ENCODE measurements around the gene TRA2B. TPM values are rescaled to one million over a fixed set of nuclear protein-coding genes. Genes with fewer than 3 reads are reported as not detected.

Gene TRA2B
- polyA plus RNA-seq (2013, experiment 1 of 2), result 305 TPM
- polyA plus RNA-seq (2013, experiment 2 of 2), result 338 TPM

GRCh38 chr3:185937689-185938374 lies at the start of gene TRA2B:
TSS of gene TRA2B (minus strand) at chr3:185938014. CDS start at chr3:185937860, 154 bp downstream.
- WGBS, 2 donors (ENCODE audit: extremely low coverage in 2 of 2, insufficient read length in 2 of 2, insufficient replicate concordance in 1 of 2), result no CpG with 5 or more reads among the region's 55 CpGs
- H3K4ac ChIP-seq (ENCODE audit: low read length), result peak within 1 kb of the TSS; percentile 100

DNA sequence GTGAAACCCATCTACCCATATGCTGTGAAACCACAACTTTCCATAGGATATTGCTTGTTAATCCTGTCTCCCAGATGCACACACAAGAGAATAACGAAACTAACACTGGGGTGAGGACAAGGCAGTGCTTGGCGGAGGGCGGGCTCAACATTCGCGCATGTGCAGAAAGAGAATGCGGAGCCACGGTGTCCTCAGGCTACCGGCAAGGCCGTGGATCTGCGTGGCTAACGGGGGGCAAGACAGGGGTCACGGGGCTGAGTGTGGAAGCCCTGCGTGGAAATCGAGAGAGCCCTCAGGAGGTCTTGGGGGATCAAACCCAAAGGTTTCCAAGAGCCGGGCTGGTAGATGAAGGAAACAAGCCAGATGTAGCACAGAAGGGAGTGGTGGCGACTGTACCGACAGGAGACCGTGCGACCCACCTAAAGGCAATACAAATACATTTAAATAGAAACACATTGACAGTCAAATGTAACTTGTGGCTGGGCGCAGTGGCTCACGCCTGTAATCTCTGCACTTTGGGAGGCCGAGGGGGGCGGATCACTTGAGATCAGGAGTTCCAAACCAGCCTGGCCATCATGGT lies 48.5 kb upstream of the TRA2B start:
- Histone ChIP-seq H3K9ac (ENCODE audit: low read depth, low read length, poor library complexity) (no peak overlapping the region), H3K27ac (replicated peaks; ENCODE audit: low read length) (no peak overlapping the region), H2BK120ac (ENCODE audit: low read depth, low read length) (no peak overlapping the region), H3K4me1 (ENCODE audit: control insufficient read depth in 2 of 2, insufficient read depth in 1 of 2, low read depth in 1 of 2, low read length in 2 of 2) (peaks cover 0 to 11% of the 10 kb centered on the region in 2 donors), H3K27me3 (ENCODE audit: control insufficient read depth in 3 of 3, insufficient read depth in 3 of 3, low read depth in 1 of 3, low read length in 3 of 3) (peaks cover 0 to 22% (median 3%) of the 10 kb centered on the region in 3 experiments), H3K14ac (ENCODE audit: low read length) (no peak overlapping the region), H2BK15ac (ENCODE audit: low read length) (no peak overlapping the region), H2AK5ac (ENCODE audit: low read depth, low read length) (peak overlapping the region; percentile 16), H4K91ac (ENCODE audit: low read depth, low read length, poor library complexity) (no peak overlapping the region), H3K23ac (ENCODE audit: low read depth, low read length, poor library complexity) (no peak overlapping the region), H3K4me3 (ENCODE audit: low read length in 2 of 2) (no peak overlapping the region), H2BK5ac (ENCODE audit: low read length) (no peak overlapping the region), H4K8ac (ENCODE audit: low read depth, low read length) (no peak overlapping the region), H3K79me1 (ENCODE audit: low read depth, low read length) (no peaks in the 10 kb centered on the region), H2BK12ac (ENCODE audit: low read length) (no peak overlapping the region), H3K18ac (ENCODE audit: low read length) (no peak overlapping the region), H3K4me2 (ENCODE audit: insufficient read depth, low read length, poor library complexity, severe bottlenecking) (no peak overlapping the region), H3K4ac (ENCODE audit: low read length) (no peak overlapping the region), H3K9me3 (replicated peaks in 1 of 2; ENCODE audit: control insufficient read depth in 2 of 2, insufficient read depth in 1 of 2, low read depth in 1 of 2, low read length in 2 of 2) (no peaks in the 10 kb centered on the region), H3K36me3 (replicated peaks in 1 of 2; ENCODE audit: control insufficient read depth in 2 of 2, insufficient read depth in 2 of 2, low read length in 2 of 2) (no peaks in the 10 kb centered on the region), H2AFZ (ENCODE audit: low read length) (no peak overlapping the region)
- no CpG with 5 or more reads among the region's 23 CpGs for WGBS, 2 donors (ENCODE audit: extremely low coverage in 2 of 2, insufficient read length in 2 of 2, insufficient replicate concordance in 1 of 2)
- DNase-seq (ENCODE audit: low spot score), result no peak

More at GRCh38 chr3:185937689-185938374, at the start of gene TRA2B:
- Histone ChIP-seq H3K27ac (replicated peaks; ENCODE audit: low read length) (peak within 1 kb of the TSS; percentile 97), H3K4me1 (ENCODE audit: control insufficient read depth in 2 of 2, insufficient read depth in 1 of 2, low read depth in 1 of 2, low read length in 2 of 2) (peaks cover 0 to 14% of the 10 kb centered on the region in 2 donors), H4K8ac (ENCODE audit: low read depth, low read length) (peak within 1 kb of the TSS; percentile 97), H3K9ac (ENCODE audit: low read depth, low read length, poor library complexity) (peak within 1 kb of the TSS; percentile 100), H2AK5ac (ENCODE audit: low read depth, low read length) (peak within 1 kb of the TSS; percentile 100), H3K23ac (ENCODE audit: low read depth, low read length, poor library complexity) (peak within 1 kb of the TSS; percentile 100), H4K91ac (ENCODE audit: low read depth, low read length, poor library complexity) (peak within 1 kb of the TSS; percentile 97), H3K36me3 (replicated peaks in 1 of 2; ENCODE audit: control insufficient read depth in 2 of 2, insufficient read depth in 2 of 2, low read length in 2 of 2) (peaks cover 0 to 33% of the 10 kb centered on the region in 2 donors), H3K79me1 (ENCODE audit: low read depth, low read length) (peaks cover 4% of the 10 kb centered on the region), H2AFZ (ENCODE audit: low read length) (peak within 1 kb of the TSS; percentile 65), H3K9me3 (replicated peaks in 1 of 2; ENCODE audit: control insufficient read depth in 2 of 2, insufficient read depth in 1 of 2, low read depth in 1 of 2, low read length in 2 of 2) (peaks cover 0 to 2% of the 10 kb centered on the region in 2 donors), H3K27me3 (ENCODE audit: control insufficient read depth in 3 of 3, insufficient read depth in 3 of 3, low read depth in 1 of 3, low read length in 3 of 3) (no peaks in the 10 kb centered on the region), H2BK15ac (ENCODE audit: low read length) (peak within 1 kb of the TSS; percentile 100), H3K4me2 (ENCODE audit: insufficient read depth, low read length, poor library complexity, severe bottlenecking) (peak within 1 kb of the TSS; percentile 25), H2BK5ac (ENCODE audit: low read length) (peak within 1 kb of the TSS; percentile 96), H3K18ac (ENCODE audit: low read length) (peak within 1 kb of the TSS; percentile 100), H3K4me3 (ENCODE audit: low read length in 2 of 2) (peak within 1 kb of the TSS; percentile 88 to 98), H2BK12ac (ENCODE audit: low read length) (peak within 1 kb of the TSS; percentile 97), H3K14ac (ENCODE audit: low read length) (peak within 1 kb of the TSS; percentile 89), H2BK120ac (ENCODE audit: low read depth, low read length) (no peak within 1 kb of the TSS)
- peak; percentile 95 for DNase-seq (ENCODE audit: low spot score)

GRCh38 chr3:185984203-185984602 lies 46.4 kb upstream of the TRA2B start:
- Histone ChIP-seq H3K18ac (ENCODE audit: low read length) (no peak overlapping the region), H2BK5ac (ENCODE audit: low read length) (no peak overlapping the region), H3K4me3 (ENCODE audit: low read length in 2 of 2) (no peak overlapping the region), H2BK120ac (ENCODE audit: low read depth, low read length) (no peak overlapping the region), H4K8ac (ENCODE audit: low read depth, low read length) (no peak overlapping the region), H2BK15ac (ENCODE audit: low read length) (peak overlapping the region; percentile 93), H3K4me2 (ENCODE audit: insufficient read depth, low read length, poor library complexity, severe bottlenecking) (no peak overlapping the region), H3K27ac (replicated peaks; ENCODE audit: low read length) (no peak overlapping the region), H3K9ac (ENCODE audit: low read depth, low read length, poor library complexity) (no peak overlapping the region), H4K91ac (ENCODE audit: low read depth, low read length, poor library complexity) (no peak overlapping the region), H3K23ac (ENCODE audit: low read depth, low read length, poor library complexity) (no peak overlapping the region), H2AFZ (ENCODE audit: low read length) (peak overlapping the region; percentile 47), H3K4me1 (ENCODE audit: control insufficient read depth in 2 of 2, insufficient read depth in 1 of 2, low read depth in 1 of 2, low read length in 2 of 2) (peaks cover 0 to 11% of the 10 kb centered on the region in 2 donors), H3K36me3 (replicated peaks in 1 of 2; ENCODE audit: control insufficient read depth in 2 of 2, insufficient read depth in 2 of 2, low read length in 2 of 2) (no peaks in the 10 kb centered on the region), H2BK12ac (ENCODE audit: low read length) (no peak overlapping the region), H3K9me3 (replicated peaks in 1 of 2; ENCODE audit: control insufficient read depth in 2 of 2, insufficient read depth in 1 of 2, low read depth in 1 of 2, low read length in 2 of 2) (no peaks in the 10 kb centered on the region), H3K27me3 (ENCODE audit: control insufficient read depth in 3 of 3, insufficient read depth in 3 of 3, low read depth in 1 of 3, low read length in 3 of 3) (peaks cover 0 to 31% (median 3%) of the 10 kb centered on the region in 3 experiments), H3K4ac (ENCODE audit: low read length) (no peak overlapping the region), H3K79me1 (ENCODE audit: low read depth, low read length) (no peaks in the 10 kb centered on the region), H3K14ac (ENCODE audit: low read length) (no peak overlapping the region), H2AK5ac (ENCODE audit: low read depth, low read length) (no peak overlapping the region)
- no CpG with 5 or more reads among the region's 3 CpGs for WGBS, 2 donors (ENCODE audit: extremely low coverage in 2 of 2, insufficient read length in 2 of 2, insufficient replicate concordance in 1 of 2)
- DNase-seq (ENCODE audit: low spot score), result no peak

GRCh38 chr3:185983495-185984141 lies 45.8 kb upstream of the TRA2B start:
- H3K9me3 ChIP-seq (replicated peaks in 1 of 2; ENCODE audit: control insufficient read depth in 2 of 2, insufficient read depth in 1 of 2, low read depth in 1 of 2, low read length in 2 of 2), result no peaks in the 10 kb centered on the region
- peak overlapping the region; percentile 76 for H3K18ac ChIP-seq (ENCODE audit: low read length)
- peaks cover 0 to 36% (median 3%) of the 10 kb centered on the region in 3 experiments for H3K27me3 ChIP-seq (ENCODE audit: control insufficient read depth in 3 of 3, insufficient read depth in 3 of 3, low read depth in 1 of 3, low read length in 3 of 3)
- peak; percentile 82 for DNase-seq (ENCODE audit: low spot score)
- H2BK120ac ChIP-seq (ENCODE audit: low read depth, low read length), result peak overlapping the region; percentile 72
- no peak overlapping the region for H3K23ac ChIP-seq (ENCODE audit: low read depth, low read length, poor library complexity)
- no peaks in the 10 kb centered on the region for H3K79me1 ChIP-seq (ENCODE audit: low read depth, low read length)
- peak overlapping the region; percentile 50 for H3K4me2 ChIP-seq (ENCODE audit: insufficient read depth, low read length, poor library complexity, severe bottlenecking)
- H2AFZ ChIP-seq (ENCODE audit: low read length), result peak overlapping the region; percentile 47
- H3K36me3 ChIP-seq (replicated peaks in 1 of 2; ENCODE audit: control insufficient read depth in 2 of 2, insufficient read depth in 2 of 2, low read length in 2 of 2), result no peaks in the 10 kb centered on the region
- no peak overlapping the region for H2AK5ac ChIP-seq (ENCODE audit: low read depth, low read length)
- no peak overlapping the region for H3K27ac ChIP-seq (replicated peaks; ENCODE audit: low read length)
- H4K91ac ChIP-seq (ENCODE audit: low read depth, low read length, poor library complexity), result no peak overlapping the region
- WGBS, 2 donors (ENCODE audit: extremely low coverage in 2 of 2, insufficient read length in 2 of 2, insufficient replicate concordance in 1 of 2), result no CpG with 5 or more reads among the region's 23 CpGs
- peak overlapping the region; percentile 93 for H2BK15ac ChIP-seq (ENCODE audit: low read length)
- no peak overlapping the region for H2BK5ac ChIP-seq (ENCODE audit: low read length)
- H3K4ac ChIP-seq (ENCODE audit: low read length), result no peak overlapping the region
- peak overlapping the region; percentile 4 for H3K9ac ChIP-seq (ENCODE audit: low read depth, low read length, poor library complexity)
- H3K14ac ChIP-seq (ENCODE audit: low read length), result peak overlapping the region; percentile 22
- peak overlapping the region; percentile 44 for H2BK12ac ChIP-seq (ENCODE audit: low read length)
- H4K8ac ChIP-seq (ENCODE audit: low read depth, low read length), result no peak overlapping the region
- no peak overlapping the region for H3K4me3 ChIP-seq (ENCODE audit: low read length in 2 of 2)
- H3K4me1 ChIP-seq (ENCODE audit: control insufficient read depth in 2 of 2, insufficient read depth in 1 of 2, low read depth in 1 of 2, low read length in 2 of 2), result peaks cover 0 to 10% of the 10 kb centered on the region in 2 donors

Measured in neuronal stem cell (in vitro differentiated cells).